GM12875 (cell line): ENCODE results near the gene TMEM266.

Source experiments
- H3K4me3 ChIP-seq: one replicate; pipeline ENCODE4 v1.5.1; 2011; ENCODE audit warnings: low read depth, low read length, control low read depth
- CTCF ChIP-seq: IDR thresholded peaks from 2 replicates; pipeline ENCODE4 v1.5.1; 2011; ENCODE audit warnings: low read depth, mild to moderate bottlenecking, control low read depth, inconsistent platforms, low read length, moderate library complexity, borderline replicate concordance; ENCODE audit not compliant: insufficient read depth

Gene TMEM266

GRCh38 chr15:76209523-76209922 is 149.7 kb downstream of the TMEM266 start:
- no peak for TF ChIP-seq CTCF
- no peak overlapping the region for H3K4me3 ChIP-seq

GRCh38 chr15:76209942-76210341 is 150.2 kb downstream of the TMEM266 start:
- no peak for TF ChIP-seq CTCF
- H3K4me3 ChIP-seq: no peak overlapping the region

- H3K4me3 ChIP-seq: no peak overlapping the region
- TF ChIP-seq CTCF: no peak
Observed at GRCh38 chr15:76215634-76216033, 155.8 kb downstream of the TMEM266 start.

- H3K4me3 ChIP-seq: no peak overlapping the region
- no peak for TF ChIP-seq CTCF
Observed at GRCh38 chr15:76217029-76217881, 157.5 kb downstream of the TMEM266 start.

- TF ChIP-seq CTCF: no peak
- no peak overlapping the region for H3K4me3 ChIP-seq
Observed at GRCh38 chr15:76217882-76218217, 158.1 kb downstream of the TMEM266 start.

- TF ChIP-seq CTCF: no peak
Observed at GRCh38 chr15:76221085-76221767, 161.4 kb downstream of the TMEM266 start.

GRCh38 chr15:76222159-76222558 is 162.4 kb downstream of the TMEM266 start:
- no peak for TF ChIP-seq CTCF

More at GRCh38 chr15:76221085-76221767, 161.4 kb downstream of the TMEM266 start:
- no peak overlapping the region for H3K4me3 ChIP-seq

More at GRCh38 chr15:76222159-76222558, 162.4 kb downstream of the TMEM266 start:
- H3K4me3 ChIP-seq: no peak overlapping the region
